HCT116 (cell line): ENCODE measurements around the gene SNX25. TPM values are rescaled to one million over a fixed set of nuclear protein-coding genes. Genes with fewer than 3 reads are reported as not detected.

ENCODE experiments used
- ATAC-seq: fragments of 200-7000 bp; cut with Tn5 transposase; 2 replicates; pipeline ENCODE4 v1.9.1; 2020; ENCODE audit warnings: mild to moderate bottlenecking, moderate library complexity
- BruUV-seq: library from RNA; stranded (reverse); fragments of 400-500 nt; replicated peaks from 2 replicates; lab custom pipeline; 2021; lab: Mats Ljungman, UMichigan
- CTCF ChIA-PET: fragments of 300-600 bp; sonication (Branson Sonifier 250); formaldehyde crosslinking; loops from one replicate; lab custom pipeline; 2021; ENCODE audit warnings: antibody characterized with exemption; lab: Charles Lee
- POLR2A ChIA-PET: fragments of 300-600, 350-600 bp; sonication (Branson Sonifier 250); formaldehyde crosslinking; loops from one replicate; lab custom pipeline; 2021; ENCODE audit warnings: antibody characterized with exemption; lab: Charles Lee
- RAD21 ChIA-PET, 2 experiments: fragments of 300-600 bp; sonication (Branson Sonifier 250); formaldehyde crosslinking; loops; one replicate each; lab custom pipeline; 2023; ENCODE audit warnings: low total read pairs in 2 of 2; ENCODE audit not compliant: uncharacterized antibody in 2 of 2, unreplicated experiment in 2 of 2, low non-redundant PET in 1 of 2; lab: Charles Lee
- DNase-seq: peaks from one replicate; pipeline ENCODE4 v3.0.0-alpha.2; 2010; ENCODE audit warnings: low read depth, low spot score
- H2AFZ ChIP-seq: fragments of 200-600 bp; shearing (Covaris generic), sonication (generic); 2 replicates; pipeline ENCODE4 v1.6.1; 2017; ENCODE audit warnings: low read depth, mixed run types, mixed read lengths, antibody characterized with exemption, low read length; ENCODE audit not compliant: poor library complexity, severe bottlenecking
- H3K27ac ChIP-seq: 2 replicates; pipeline ENCODE4 v1.5.1; 2012; ENCODE audit warnings: low read depth, low read length
- H3K27me3 ChIP-seq: fragments of 200-600 bp; sonication (generic); 2 replicates; pipeline ENCODE4 v1.6.1; 2016; ENCODE audit warnings: mixed run types, low read length, mixed read lengths; ENCODE audit not compliant: insufficient read depth
- H3K36me3 ChIP-seq, 2 experiments: fragments of 200-500 bp in 1 of 2; fragments of 200-600 bp in 1 of 2; sonication (Bioruptor generic) in 1 of 2; sonication (generic) in 1 of 2; 2 replicates each; pipeline versions ENCODE4 v1.5.1 to v1.6.1; 2014 to 2016; ENCODE audit warnings: low read length in 2 of 2, inconsistent platforms in 1 of 2, mixed read lengths in 1 of 2, mixed run types in 1 of 2; ENCODE audit not compliant: insufficient read depth in 2 of 2, control insufficient read depth in 1 of 2
- H3K4me1 ChIP-seq, 2 experiments: fragments of 200-600 bp in 1 of 2; sonication (generic) in 1 of 2; 2 replicates each; pipeline versions ENCODE4 v1.5.1 to v1.6.1; 2012 to 2017; ENCODE audit warnings: low read length in 2 of 2, inconsistent platforms in 1 of 2, mild to moderate bottlenecking in 1 of 2, mixed read lengths in 1 of 2, mixed run types in 1 of 2, moderate library complexity in 1 of 2; ENCODE audit not compliant: insufficient read depth in 2 of 2, control insufficient read depth in 1 of 2
- H3K4me2 ChIP-seq: fragments of 200-600 bp; sonication (generic); 2 replicates; pipeline ENCODE4 v1.6.1; 2017; ENCODE audit warnings: mixed run types, low read length, mixed read lengths
- H3K4me3 ChIP-seq, 2 experiments: fragments of 200-600 bp in 1 of 2; sonication (generic) in 1 of 2; replicated peaks in 1 of 2; 2 replicates each; pipeline ENCODE4 v1.5.1; 2011 to 2016; ENCODE audit warnings: low read length in 2 of 2, control low read depth in 1 of 2, low read depth in 1 of 2, mild to moderate bottlenecking in 1 of 2, mixed read lengths in 1 of 2, mixed run types in 1 of 2
- H3K79me2 ChIP-seq: fragments of 200-600 bp; sonication (generic); 2 replicates; pipeline ENCODE4 v1.6.1; 2017; ENCODE audit warnings: mild to moderate bottlenecking, mixed run types, low read length, moderate library complexity, mixed read lengths; ENCODE audit not compliant: insufficient read depth
- H3K9ac ChIP-seq: fragments of 200-600 bp; sonication (generic); 2 replicates; pipeline ENCODE4 v1.6.1; 2016; ENCODE audit warnings: low read length, mixed read lengths
- H3K9me2 ChIP-seq: fragments of 200-600 bp; sonication (generic), shearing (Covaris generic); 2 replicates; pipeline ENCODE4 v1.6.1; 2017; ENCODE audit warnings: mixed run types, mild to moderate bottlenecking, moderate library complexity; ENCODE audit not compliant: insufficient read depth
- H3K9me3 ChIP-seq, 2 experiments: fragments of 200-500 bp in 1 of 2; fragments of 200-600 bp in 1 of 2; sonication (Bioruptor generic) in 1 of 2; sonication (generic) in 1 of 2; 2 replicates each; pipeline ENCODE4 v1.6.1; 2014 to 2017; ENCODE audit warnings: low read length in 2 of 2, mixed read lengths in 2 of 2, inconsistent platforms in 1 of 2, low read depth in 1 of 2, mild to moderate bottlenecking in 1 of 2, mixed run types in 1 of 2, moderate library complexity in 1 of 2; ENCODE audit not compliant: control insufficient read depth in 1 of 2, insufficient read depth in 1 of 2
- H4K20me1 ChIP-seq: fragments of 200-600 bp; sonication (generic), shearing (Covaris generic); 2 replicates; pipeline ENCODE4 v1.6.1; 2017; ENCODE audit warnings: mixed run types, mild to moderate bottlenecking, moderate library complexity; ENCODE audit not compliant: insufficient read depth
- ATF3 ChIP-seq: IDR thresholded peaks from 2 replicates; pipeline ENCODE4 v1.6.1; 2012
- CEBPB ChIP-seq: IDR thresholded peaks from 2 replicates; pipeline ENCODE4 v1.6.1; 2012; ENCODE audit warnings: low read depth
- CTCF ChIP-seq, 3 experiments: fragments of 200-600 bp in 1 of 3; sonication (generic) in 1 of 3; IDR thresholded peaks in 2 of 3; conservative IDR thresholded peaks in 1 of 3; 2 replicates each; pipeline ENCODE4 v1.5.1; 2012 to 2017; ENCODE audit warnings: low read depth in 2 of 3, low read length in 2 of 3, antibody characterized with exemption in 1 of 3, borderline replicate concordance in 1 of 3, control low read depth in 1 of 3, mild to moderate bottlenecking in 1 of 3, mixed read lengths in 1 of 3, mixed run types in 1 of 3, moderate library complexity in 1 of 3; ENCODE audit not compliant: insufficient read depth in 1 of 3
- EZH2 ChIP-seq: fragments of 200-600 bp; sonication (generic); IDR thresholded peaks from 2 replicates; pipeline ENCODE4 v1.6.1; 2017; ENCODE audit warnings: antibody characterized with exemption, mixed run types
- FOSL1 ChIP-seq: IDR thresholded peaks from 2 replicates; pipeline ENCODE4 v1.6.1; 2012; ENCODE audit warnings: low read depth
- MAX ChIP-seq: IDR thresholded peaks from 2 replicates; pipeline ENCODE4 v1.6.1; 2012
- REST ChIP-seq: IDR thresholded peaks from 2 replicates; pipeline ENCODE4 v1.6.1; 2012; ENCODE audit warnings: low read depth
- SRF ChIP-seq: IDR thresholded peaks from 2 replicates; pipeline ENCODE4 v1.6.1; 2012; ENCODE audit warnings: low read depth
- YY1 ChIP-seq: IDR thresholded peaks from 2 replicates; pipeline ENCODE4 v1.6.1; 2011; ENCODE audit warnings: low read length, low read depth, moderate library complexity, mild to moderate bottlenecking; ENCODE audit not compliant: insufficient replicate concordance; ENCODE audit errors: extremely low read depth
- intact Hi-C: fragments of 100-400 bp; cut with micrococcal nuclease; formaldehyde crosslinking; loops from 2 replicates; pipeline ENCODE4 v1.10.0; 2022
- total RNA-seq: library from RNA; stranded (reverse); gene quantifications from one replicate; pipeline ENCODE4 v1.2.1, GENCODE V29; 2021; ENCODE audit not compliant: unreplicated experiment

The SNX25 gene
- total RNA-seq, 1 experiment from 2014 or later = 20.9 TPM

GRCh38 chr4:185305979-185306442 lies 96.6 kb downstream of the SNX25 start (continued):
- TF ChIP-seq YY1 (no peak), ATF3 (no peak), SRF (no peak), CEBPB (no peak; the same call in 1 of the 2 replicates)

GRCh38 chr4:185307136-185307950 lies 97.9 kb downstream of the SNX25 start:
- Histone ChIP-seq H3K27ac (no peak overlapping the region), H3K27me3 (no peaks in the 10 kb centered on the region), H3K4me3 (no peak overlapping the region), H3K9me3 (no peaks in the 10 kb centered on the region), H3K4me1 (peaks cover 43 to 55% of the 10 kb centered on the region in 2 experiments), H3K9ac (peak overlapping the region; percentile 50), H3K4me2 (peak overlapping the region; percentile 59), H4K20me1 (no peaks in the 10 kb centered on the region), H2AFZ (no peak overlapping the region), H3K36me3 (no peaks in the 10 kb centered on the region), H3K9me2 (no peaks in the 10 kb centered on the region), H3K79me2 (no peaks in the 10 kb centered on the region)
- ChIA-PET RAD21 (no interaction called here), CTCF (no interaction called here), POLR2A (no interaction called here)
- no peak for TF ChIP-seq EZH2
- peak; percentile 15; the same call in 1 of the 2 replicates for TF ChIP-seq FOSL1
- peak; percentile 50 for ATAC-seq
- intact Hi-C loops = loop anchor here (10.0 kb wide), 1 partner anchor 193 kb away; no protein-coding TSS in a partner anchor
- no TSS peak for BruUV-seq
- no peak for DNase-seq

- Histone ChIP-seq H3K27ac (no peak overlapping the region), H3K9ac (no peak overlapping the region), H3K4me3 (no peak overlapping the region), H3K9me3 (no peaks in the 10 kb centered on the region), H3K79me2 (no peaks in the 10 kb centered on the region), H2AFZ (no peak overlapping the region), H4K20me1 (no peaks in the 10 kb centered on the region), H3K4me2 (no peak overlapping the region), H3K4me1 (peaks cover 29 to 32% of the 10 kb centered on the region in 2 experiments), H3K36me3 (peaks cover 0 to 2% of the 10 kb centered on the region in 2 experiments; a peak in 1 of 4 replicates), H3K9me2 (no peaks in the 10 kb centered on the region), H3K27me3 (no peaks in the 10 kb centered on the region)
- ChIA-PET RAD21 (no interaction called here), CTCF (no interaction called here), POLR2A (no interaction called here)
- intact Hi-C loops = loop anchor here (10.0 kb wide), 1 partner anchor 195 kb away; no protein-coding TSS in a partner anchor
- DNase-seq = no peak
- no peak for ATAC-seq
- no TSS peak for BruUV-seq
- TF ChIP-seq CTCF (IDR thresholded peaks at IDR 0.05 in 2 of 3, conservative IDR thresholded peaks at IDR 0.05 in 1 of 3; ENCODE audit: borderline replicate concordance in 1 of 3, insufficient read depth in 1 of 3, low read depth in 2 of 3, low read length in 2 of 3) (no peak), FOSL1 (no peak), REST (no peak), ATF3 (no peak), MAX (no peak)
Measured at GRCh38 chr4:185309770-185310169, 100.4 kb downstream of the SNX25 start.
